Smooth muscle cell (in vitro differentiated cells): Measurements from ENCODE around the gene RANBP9. TPM values are rescaled to one million over a fixed set of nuclear protein-coding genes. Genes with fewer than 3 reads are reported as not detected.

Experiments
- DNase-seq: peaks from one replicate; lab custom pipeline; 2025; ENCODE audit not compliant: unreplicated experiment; lab: John Stamatoyannopoulos, UW
- H2AFZ ChIP-seq: fragments of 200-600 bp; sonication (generic); 2 replicates; pipeline ENCODE4 v1.6.0; 2016; ENCODE audit warnings: antibody characterized with exemption, low read depth, mild to moderate bottlenecking
- H3F3A ChIP-seq: fragments of 200-600 bp; sonication (generic); 2 replicates; pipeline ENCODE4 v1.6.0; 2017; ENCODE audit warnings: antibody characterized with exemption, low read depth
- H3K27ac ChIP-seq: fragments of 200-600 bp; sonication (generic); 2 replicates; pipeline ENCODE4 v1.5.1; 2016; ENCODE audit warnings: low read depth, mild to moderate bottlenecking
- H3K27me3 ChIP-seq: fragments of 200-600 bp; sonication (generic); 2 replicates; pipeline ENCODE4 v1.6.1; 2016; ENCODE audit warnings: low read depth, mild to moderate bottlenecking
- H3K36me3 ChIP-seq: fragments of 200-600 bp; sonication (generic); 2 replicates; pipeline ENCODE4 v1.5.1; 2016; ENCODE audit warnings: low read depth
- H3K4me1 ChIP-seq: fragments of 200-600 bp; sonication (generic); 2 replicates; pipeline ENCODE4 v1.5.1; 2016; ENCODE audit warnings: low read depth
- H3K4me2 ChIP-seq: fragments of 200-600 bp; sonication (generic); 2 replicates; pipeline ENCODE4 v1.6.0; 2016; ENCODE audit warnings: mild to moderate bottlenecking
- H3K4me3 ChIP-seq: fragments of 200-600 bp; sonication (generic); 2 replicates; pipeline ENCODE4 v1.5.1; 2016; ENCODE audit warnings: mild to moderate bottlenecking
- H3K79me2 ChIP-seq: fragments of 200-600 bp; sonication (generic); 2 replicates; pipeline ENCODE4 v1.6.0; 2016; ENCODE audit warnings: low read depth, mild to moderate bottlenecking
- H3K9ac ChIP-seq: fragments of 200-600 bp; sonication (generic); 2 replicates; pipeline ENCODE4 v1.6.0; 2016; ENCODE audit warnings: low read depth
- H3K9me3 ChIP-seq: fragments of 200-600 bp; sonication (generic); replicated peaks from 2 replicates; pipeline ENCODE4 v1.5.1; 2016; ENCODE audit warnings: low read depth
- H4K20me1 ChIP-seq: fragments of 200-600 bp; sonication (generic); 2 replicates; pipeline ENCODE4 v1.6.0; 2016; ENCODE audit warnings: low read depth
- WGBS: methylation state at CpG from one replicate; pipeline ENCODE4 v1.1.7; 2016; ENCODE audit warnings: low lambda C conversion rate; 5-methylcytosine and 5-hydroxymethylcytosine counted together
- polyA plus RNA-seq: library from polyadenylated mRNA; unstranded; fragments of >200 nt; fragmentation: Nextera tagmentation; extraction: Ambion mirVana; gene quantifications from 2 replicates; pipeline ENCODE4 v1.2.1, GENCODE V29; 2016
- total RNA-seq: library from RNA; depleted of rRNA; stranded (reverse); fragments of >200 nt; gene quantifications from 2 replicates; pipeline ENCODE4 v1.2.3, GENCODE V29; 2014
- TF ChIP-seq, protein P1 (sequence below): fragments of 200-600 bp; sonication (generic); IDR thresholded peaks from 2 replicates; pipeline ENCODE4 v1.5.1; 2017; ENCODE audit warnings: borderline replicate concordance, mild to moderate bottlenecking, antibody characterized with exemption; ENCODE audit not compliant: insufficient read depth, poor library complexity, severe bottlenecking

Gene RANBP9
- total and polyA plus RNA-seq, 2 experiments from 2014 or later, result 26.9 to 40.9 TPM

DNA sequence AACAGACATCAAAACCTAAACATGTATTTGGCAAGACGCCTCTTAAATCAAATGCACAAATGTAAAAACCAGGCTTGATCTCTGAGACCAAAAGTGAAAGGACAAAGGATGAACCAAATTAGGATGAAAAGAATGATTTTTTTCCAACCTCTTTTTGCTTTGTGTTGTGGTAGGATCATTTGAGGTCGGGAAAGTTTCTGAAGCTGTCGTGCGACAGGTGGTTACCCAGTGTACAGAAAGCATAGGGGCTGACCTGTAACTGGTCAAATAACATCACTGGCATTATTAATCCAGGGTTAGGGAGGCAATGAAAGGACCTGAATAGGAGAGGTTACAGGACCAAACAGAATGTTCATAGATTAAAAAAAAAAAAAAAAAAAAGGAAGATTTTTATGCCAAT lies 114.6 kb downstream of the RANBP9 start:
- Histone ChIP-seq H4K20me1 (no peaks in the 10 kb centered on the region), H3K9ac (no peak overlapping the region), H3K79me2 (no peaks in the 10 kb centered on the region), H3F3A (no peaks in the 10 kb centered on the region), H3K4me1 (no peaks in the 10 kb centered on the region), H3K4me2 (no peak overlapping the region), H3K9me3 (no peaks in the 10 kb centered on the region), H3K36me3 (no peaks in the 10 kb centered on the region), H3K27me3 (no peaks in the 10 kb centered on the region), H2AFZ (no peak overlapping the region), H3K27ac (no peak overlapping the region), H3K4me3 (no peak overlapping the region)
- no peak for DNase-seq
- 99% methylated on average over 4 of the region's 4 CpGs for WGBS
- TF ChIP-seq, protein P1, sequence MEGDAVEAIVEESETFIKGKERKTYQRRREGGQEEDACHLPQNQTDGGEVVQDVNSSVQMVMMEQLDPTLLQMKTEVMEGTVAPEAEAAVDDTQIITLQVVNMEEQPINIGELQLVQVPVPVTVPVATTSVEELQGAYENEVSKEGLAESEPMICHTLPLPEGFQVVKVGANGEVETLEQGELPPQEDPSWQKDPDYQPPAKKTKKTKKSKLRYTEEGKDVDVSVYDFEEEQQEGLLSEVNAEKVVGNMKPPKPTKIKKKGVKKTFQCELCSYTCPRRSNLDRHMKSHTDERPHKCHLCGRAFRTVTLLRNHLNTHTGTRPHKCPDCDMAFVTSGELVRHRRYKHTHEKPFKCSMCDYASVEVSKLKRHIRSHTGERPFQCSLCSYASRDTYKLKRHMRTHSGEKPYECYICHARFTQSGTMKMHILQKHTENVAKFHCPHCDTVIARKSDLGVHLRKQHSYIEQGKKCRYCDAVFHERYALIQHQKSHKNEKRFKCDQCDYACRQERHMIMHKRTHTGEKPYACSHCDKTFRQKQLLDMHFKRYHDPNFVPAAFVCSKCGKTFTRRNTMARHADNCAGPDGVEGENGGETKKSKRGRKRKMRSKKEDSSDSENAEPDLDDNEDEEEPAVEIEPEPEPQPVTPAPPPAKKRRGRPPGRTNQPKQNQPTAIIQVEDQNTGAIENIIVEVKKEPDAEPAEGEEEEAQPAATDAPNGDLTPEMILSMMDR, result no peak

DNA sequence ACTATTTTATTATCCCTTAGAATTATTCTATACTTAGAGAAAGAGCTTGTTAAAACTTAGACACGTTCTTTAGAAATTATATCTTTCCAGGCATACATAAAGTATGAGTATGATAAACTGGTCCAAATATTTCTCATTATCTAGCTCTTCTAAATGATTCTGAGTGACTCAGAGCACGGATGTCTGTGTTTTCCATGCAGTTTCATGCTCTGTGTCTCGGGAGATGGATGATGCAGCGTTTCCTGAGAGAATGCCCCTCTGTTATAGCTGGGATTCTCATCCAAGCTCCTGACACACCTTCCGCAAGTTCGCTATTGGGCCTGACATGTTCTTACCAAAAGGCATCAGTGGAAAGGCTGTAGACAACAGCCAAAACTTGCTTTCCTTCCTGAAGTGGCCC lies 117.9 kb downstream of the RANBP9 start:
- no peaks in the 10 kb centered on the region for H3K4me1 ChIP-seq
- no peaks in the 10 kb centered on the region for H3F3A ChIP-seq
- H4K20me1 ChIP-seq, result no peaks in the 10 kb centered on the region
- no peaks in the 10 kb centered on the region for H3K9me3 ChIP-seq
- H3K9ac ChIP-seq, result no peak overlapping the region
- H3K79me2 ChIP-seq, result no peaks in the 10 kb centered on the region
- no peaks in the 10 kb centered on the region for H3K27me3 ChIP-seq
- WGBS, result 67% methylated on average over 6 of the region's 6 CpGs
- H3K27ac ChIP-seq, result peak overlapping the region; percentile 29
- TF ChIP-seq, protein P1, result no peak
- no peak overlapping the region for H2AFZ ChIP-seq
- H3K4me2 ChIP-seq, result no peak overlapping the region
- no peak for DNase-seq
- no peak overlapping the region for H3K4me3 ChIP-seq
- no peaks in the 10 kb centered on the region for H3K36me3 ChIP-seq

DNA sequence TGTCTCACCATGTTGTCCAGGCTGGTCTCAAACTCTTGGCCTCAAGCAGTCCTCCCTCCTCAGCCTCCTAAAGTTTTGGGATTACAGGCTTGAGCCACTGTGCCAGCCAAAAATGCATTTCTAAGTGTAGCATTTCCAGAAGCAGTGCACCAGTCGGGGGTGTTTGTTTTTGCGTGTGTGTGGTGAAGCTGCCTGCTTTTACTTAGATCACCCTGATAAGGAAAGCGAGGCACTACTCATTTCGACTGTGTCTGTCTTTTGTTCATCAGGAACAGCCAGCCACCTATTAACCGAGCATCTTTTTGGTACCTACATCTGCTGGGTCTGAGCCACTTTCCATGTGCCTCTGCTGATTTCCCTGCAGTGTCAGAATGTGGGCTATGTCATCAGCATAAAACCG lies 118.5 kb downstream of the RANBP9 start:
- peak overlapping the region; percentile 29 for H3K27ac ChIP-seq
- H3F3A ChIP-seq, result no peaks in the 10 kb centered on the region
- no peaks in the 10 kb centered on the region for H3K9me3 ChIP-seq
- WGBS, result 63% methylated on average over 6 of the region's 6 CpGs
- H3K9ac ChIP-seq, result no peak overlapping the region
- H3K27me3 ChIP-seq, result no peaks in the 10 kb centered on the region
- H3K4me2 ChIP-seq, result no peak overlapping the region
- no peaks in the 10 kb centered on the region for H3K36me3 ChIP-seq
- TF ChIP-seq, protein P1, result no peak
- H3K4me3 ChIP-seq, result no peak overlapping the region
- H2AFZ ChIP-seq, result no peak overlapping the region
- H3K79me2 ChIP-seq, result no peaks in the 10 kb centered on the region
- no peaks in the 10 kb centered on the region for H3K4me1 ChIP-seq
- no peak for DNase-seq
- H4K20me1 ChIP-seq, result no peaks in the 10 kb centered on the region

DNA sequence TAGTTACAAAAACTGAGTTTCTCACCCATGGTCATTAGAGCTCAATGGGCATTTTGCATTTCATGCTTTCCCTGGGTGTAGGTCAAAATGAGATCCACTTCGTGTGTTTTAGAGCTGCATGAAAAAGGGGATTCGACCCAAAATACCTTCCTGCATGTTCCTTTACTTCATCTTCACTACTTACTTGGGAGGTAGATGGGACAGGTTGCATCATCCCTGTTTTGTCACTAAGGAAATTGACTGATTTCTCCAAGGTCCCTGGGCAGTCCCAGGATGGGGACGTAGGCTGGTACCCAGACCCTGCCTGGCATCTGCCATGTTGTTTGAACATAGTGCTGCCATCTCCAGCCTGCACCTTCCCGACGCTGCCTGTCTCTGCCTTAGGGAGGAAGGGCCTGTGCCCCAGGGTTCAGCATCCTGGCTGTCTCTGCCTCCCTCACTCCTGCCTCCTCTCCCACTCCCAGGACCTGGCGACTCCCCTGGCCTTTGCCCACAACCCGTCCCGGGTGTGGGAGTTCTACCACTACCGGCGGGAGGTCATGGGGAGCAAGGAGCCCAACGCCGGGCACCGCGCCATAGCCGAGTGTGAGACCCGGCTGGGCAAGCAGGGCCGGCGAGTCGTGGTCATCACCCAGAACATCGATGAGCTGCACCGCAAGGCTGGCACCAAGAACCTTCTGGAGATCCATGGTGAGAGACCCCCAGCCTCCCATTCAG lies 120.3 kb downstream of the RANBP9 start:
- WGBS, result 96% methylated on average over 21 of the region's 21 CpGs
- Histone ChIP-seq H3F3A (no peaks in the 10 kb centered on the region), H3K36me3 (no peaks in the 10 kb centered on the region), H3K79me2 (no peaks in the 10 kb centered on the region), H4K20me1 (no peaks in the 10 kb centered on the region), H3K4me2 (no peak overlapping the region), H2AFZ (no peak overlapping the region), H3K9me3 (no peaks in the 10 kb centered on the region), H3K4me1 (no peaks in the 10 kb centered on the region), H3K4me3 (no peak overlapping the region), H3K27ac (no peak overlapping the region), H3K9ac (no peak overlapping the region), H3K27me3 (no peaks in the 10 kb centered on the region)
- TF ChIP-seq, protein P1, result no peak
- no peak for DNase-seq
